ENCODE results near the gene PYM1. TPM values are rescaled to one million over a fixed set of nuclear protein-coding genes. Genes with fewer than 3 reads are reported as not detected.

PYM1 gene
- total and polyA plus RNA-seq, 2 of the 13 experiments (the other 11 are each of a cell fraction or from before 2014, with no cell fraction given) = 44.0 to 51.8 TPM

DNA sequence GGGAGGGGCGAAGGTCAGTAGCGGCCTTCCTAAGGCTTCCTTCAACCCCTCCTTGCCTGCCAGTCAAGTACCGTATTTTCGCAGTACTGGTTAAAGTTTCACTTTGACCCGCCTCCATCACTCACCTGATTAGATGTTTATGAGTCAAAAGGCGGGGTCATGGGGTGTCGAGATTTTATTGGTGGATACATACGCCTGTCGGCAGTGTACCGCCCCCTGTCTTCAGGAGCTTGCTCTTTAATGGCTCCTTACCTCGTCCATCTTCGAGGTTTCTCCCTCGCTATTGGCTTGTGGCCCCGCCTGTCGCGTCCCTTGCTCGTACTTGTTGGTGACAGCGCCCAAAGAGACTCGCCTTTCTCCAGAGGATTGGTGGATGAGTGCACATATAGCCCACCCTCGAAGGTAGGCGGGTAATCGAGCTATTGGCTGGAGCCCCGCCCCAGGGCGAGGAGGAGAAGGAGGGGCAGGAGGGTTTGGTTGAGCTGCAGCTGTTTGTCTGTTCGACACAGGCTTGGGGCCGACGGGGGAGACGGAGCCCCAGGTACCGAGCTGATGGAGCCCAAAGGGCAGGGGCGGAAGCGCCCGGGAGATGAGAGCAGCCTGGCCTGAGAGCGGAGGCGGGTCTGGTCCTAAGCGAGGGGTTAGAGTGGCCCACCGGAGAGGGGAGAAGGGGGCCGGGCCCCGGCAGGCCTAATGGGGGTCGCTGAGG is 46.1 kb upstream of the PYM1 start, which contains the start of gene RAB5B (continued):
- peak; percentile 88 for TF ChIP-seq ZNF407 (CRISPR knock-in tag; IDR thresholded peaks at IDR 0.05; ENCODE audit: not compliant biosample characterization)
- TF ChIP-seq, protein P1, sequence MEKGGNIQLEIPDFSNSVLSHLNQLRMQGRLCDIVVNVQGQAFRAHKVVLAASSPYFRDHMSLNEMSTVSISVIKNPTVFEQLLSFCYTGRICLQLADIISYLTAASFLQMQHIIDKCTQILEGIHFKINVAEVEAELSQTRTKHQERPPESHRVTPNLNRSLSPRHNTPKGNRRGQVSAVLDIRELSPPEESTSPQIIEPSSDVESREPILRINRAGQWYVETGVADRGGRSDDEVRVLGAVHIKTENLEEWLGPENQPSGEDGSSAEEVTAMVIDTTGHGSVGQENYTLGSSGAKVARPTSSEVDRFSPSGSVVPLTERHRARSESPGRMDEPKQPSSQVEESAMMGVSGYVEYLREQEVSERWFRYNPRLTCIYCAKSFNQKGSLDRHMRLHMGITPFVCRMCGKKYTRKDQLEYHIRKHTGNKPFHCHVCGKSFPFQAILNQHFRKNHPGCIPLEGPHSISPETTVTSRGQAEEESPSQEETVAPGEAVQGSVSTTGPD (CRISPR knock-in tag; IDR thresholded peaks at IDR 0.05) = no peak
- peak; percentile 66; the same call in 1 of the 2 replicates for TF ChIP-seq MAX (IDR thresholded peaks at IDR 0.05)
- TF ChIP-seq IKZF4 (CRISPR knock-in tag; IDR thresholded peaks at IDR 0.05; ENCODE audit: borderline replicate concordance, low read depth, not compliant biosample characterization) = no peak
- no peak for TF ChIP-seq NFE2L1 (CRISPR knock-in tag; IDR thresholded peaks at IDR 0.05; ENCODE audit: borderline replicate concordance)
- TF ChIP-seq ZBTB26 (CRISPR knock-in tag; IDR thresholded peaks at IDR 0.05; ENCODE audit: borderline replicate concordance) = peak; percentile 80; the same call in 1 of the 2 replicates
- TF ChIP-seq SSRP1 (CRISPR knock-in tag; IDR thresholded peaks at IDR 0.05) = no peak
- TF ChIP-seq DPF2 (CRISPR knock-in tag; IDR thresholded peaks at IDR 0.05; ENCODE audit: borderline replicate concordance, low read depth) = no peak
- peak; percentile 97; the same call in 1 of the 2 replicates for TF ChIP-seq PBX3 (CRISPR knock-in tag; IDR thresholded peaks at IDR 0.05; ENCODE audit: borderline replicate concordance)
- no peak for TF ChIP-seq ZNF354B (CRISPR knock-in tag; IDR thresholded peaks at IDR 0.05)
- TF ChIP-seq MATR3 (CRISPR knock-in tag; IDR thresholded peaks at IDR 0.05) = no peak
- TF ChIP-seq ZNF629 (CRISPR knock-in tag; conservative IDR thresholded peaks at IDR 0.05) = no peak
- TF ChIP-seq CHCHD3 (CRISPR knock-in tag; IDR thresholded peaks at IDR 0.05) = no peak
- peak; percentile 43; the same call in 1 of the 2 replicates for TF ChIP-seq HOMEZ (CRISPR knock-in tag; IDR thresholded peaks at IDR 0.05; ENCODE audit: low read depth)

Data from HepG2 (cell line).